ENCODE measurements around the gene TLE1. TPM values are rescaled to one million over a fixed set of nuclear protein-coding genes. Genes with fewer than 3 reads are reported as not detected.

TLE1 gene
- total and polyA plus RNA-seq, 4 experiments from 2014 or later = 0.49 to 3.8 (median 1.6) TPM

GRCh38 chr9:81620002-81620390, 69.4 kb downstream of the TLE1 start:
- intact Hi-C loops (cut with micrococcal nuclease) = no loop called here
- Histone ChIP-seq H3K9me3 (ENCODE audit: control insufficient read depth in 1 of 2, low read length in 2 of 2) (no peaks in the 10 kb centered on the region), H3K27ac (ENCODE audit: low read depth, low read length) (no peak overlapping the region), H3K36me3 (ENCODE audit: insufficient read depth, low read length) (no peaks in the 10 kb centered on the region), H3K4me3 (ENCODE audit: low read length in 2 of 2) (no peak overlapping the region), H3K4me1 (ENCODE audit: insufficient read depth, low read length) (no peaks in the 10 kb centered on the region), H3K27me3 (ENCODE audit: insufficient read depth, low read length) (no peaks in the 10 kb centered on the region)
- no peaks in the 10 kb centered on the region for H3K36me3 Mint-ChIP-seq
- no peaks in the 10 kb centered on the region for H3K4me1 Mint-ChIP-seq
- peak overlapping the region in 1 of 8 donors; percentile 19 for H3K4me3 Mint-ChIP-seq
- H3K9me3 Mint-ChIP-seq = peaks cover 0 to 7% (median 0%) of the 10 kb centered on the region in 8 donors
- ChIA-PET POLR2A (ENCODE audit: partially characterized antibody) (no interaction called here), CTCF (ENCODE audit: partially characterized antibody) (no interaction called here)
- H3K27me3 Mint-ChIP-seq = peaks cover 0 to 1% of the 10 kb centered on the region in 2 donors
- H3K27ac Mint-ChIP-seq = peak overlapping the region in 1 of 7 donors; percentile 21
- DNase-seq = no peak

- H3K4me1 Mint-ChIP-seq = no peaks in the 10 kb centered on the region
- Histone ChIP-seq H3K27ac (ENCODE audit: low read depth, low read length) (no peak overlapping the region), H3K36me3 (ENCODE audit: insufficient read depth, low read length) (no peaks in the 10 kb centered on the region), H3K4me1 (ENCODE audit: insufficient read depth, low read length) (no peaks in the 10 kb centered on the region), H3K9me3 (ENCODE audit: control insufficient read depth in 1 of 2, low read length in 2 of 2) (no peaks in the 10 kb centered on the region), H3K4me3 (ENCODE audit: low read length in 2 of 2) (no peak overlapping the region), H3K27me3 (ENCODE audit: insufficient read depth, low read length) (no peaks in the 10 kb centered on the region)
- intact Hi-C loops (cut with micrococcal nuclease) = no loop called here
- DNase-seq = no peak
- POLR2A ChIA-PET (ENCODE audit: partially characterized antibody) = no interaction called here
- peaks cover 0 to 1% of the 10 kb centered on the region in 2 donors for H3K27me3 Mint-ChIP-seq
- H3K36me3 Mint-ChIP-seq = no peaks in the 10 kb centered on the region
- H3K9me3 Mint-ChIP-seq = peaks cover 0 to 7% (median 0%) of the 10 kb centered on the region in 8 donors
- CTCF ChIA-PET (ENCODE audit: partially characterized antibody) = no interaction called here
- H3K27ac Mint-ChIP-seq = no peak overlapping the region
- H3K4me3 Mint-ChIP-seq = no peak overlapping the region
Measured at GRCh38 chr9:81619353-81620001, 69.9 kb downstream of the TLE1 start.

- Histone ChIP-seq H3K36me3 (ENCODE audit: insufficient read depth, low read length) (no peaks in the 10 kb centered on the region), H3K4me3 (ENCODE audit: low read length in 2 of 2) (no peak overlapping the region), H3K27me3 (ENCODE audit: insufficient read depth, low read length) (no peaks in the 10 kb centered on the region), H3K27ac (ENCODE audit: low read depth, low read length) (no peak overlapping the region), H3K9me3 (ENCODE audit: control insufficient read depth in 1 of 2, low read length in 2 of 2) (no peaks in the 10 kb centered on the region), H3K4me1 (ENCODE audit: insufficient read depth, low read length) (no peaks in the 10 kb centered on the region)
- no peaks in the 10 kb centered on the region for H3K4me1 Mint-ChIP-seq
- no peak for DNase-seq
- ChIA-PET CTCF (ENCODE audit: partially characterized antibody) (no interaction called here), POLR2A (ENCODE audit: partially characterized antibody) (no interaction called here)
- H3K27ac Mint-ChIP-seq = no peak overlapping the region
- H3K27me3 Mint-ChIP-seq = peaks cover 0 to 1% of the 10 kb centered on the region in 2 donors
- H3K4me3 Mint-ChIP-seq = no peak overlapping the region
- H3K9me3 Mint-ChIP-seq = peaks cover 0 to 5% (median 0%) of the 10 kb centered on the region in 8 donors
- no peaks in the 10 kb centered on the region for H3K36me3 Mint-ChIP-seq
- intact Hi-C loops (cut with micrococcal nuclease) = no loop called here
Measured at GRCh38 chr9:81618923-81619322, 70.4 kb downstream of the TLE1 start.

GRCh38 chr9:81616141-81616540, 73.2 kb downstream of the TLE1 start:
- no peaks in the 10 kb centered on the region for H3K9me3 ChIP-seq (ENCODE audit: control insufficient read depth in 1 of 2, low read length in 2 of 2)
- H3K36me3 Mint-ChIP-seq = no peaks in the 10 kb centered on the region
- H3K4me3 Mint-ChIP-seq = no peak overlapping the region
- H3K4me3 ChIP-seq (ENCODE audit: low read length in 2 of 2) = no peak overlapping the region
- H3K4me1 ChIP-seq (ENCODE audit: insufficient read depth, low read length) = no peaks in the 10 kb centered on the region
- ChIA-PET POLR2A (ENCODE audit: partially characterized antibody) (interaction anchor here (0.9 kb wide), 1 partner anchor 9 kb away, joined by 3 read pairs; no protein-coding TSS in a partner anchor), CTCF (ENCODE audit: partially characterized antibody) (no interaction called here)
- no peaks in the 10 kb centered on the region for H3K4me1 Mint-ChIP-seq
- intact Hi-C loops (cut with micrococcal nuclease) = no loop called here
- no peak for DNase-seq
- no peak overlapping the region for H3K27ac Mint-ChIP-seq
- no peaks in the 10 kb centered on the region for H3K27me3 Mint-ChIP-seq
- no peaks in the 10 kb centered on the region for H3K36me3 ChIP-seq (ENCODE audit: insufficient read depth, low read length)
- no peaks in the 10 kb centered on the region for H3K27me3 ChIP-seq (ENCODE audit: insufficient read depth, low read length)
- peaks cover 0 to 2% (median 0%) of the 10 kb centered on the region in 8 donors for H3K9me3 Mint-ChIP-seq
- no peak overlapping the region for H3K27ac ChIP-seq (ENCODE audit: low read depth, low read length)

GRCh38 chr9:81614335-81614734, 75.0 kb downstream of the TLE1 start:
- H3K27me3 ChIP-seq (ENCODE audit: insufficient read depth, low read length) = no peaks in the 10 kb centered on the region
- intact Hi-C loops (cut with micrococcal nuclease) = no loop called here
- ChIA-PET POLR2A (ENCODE audit: partially characterized antibody) (no interaction called here), CTCF (ENCODE audit: partially characterized antibody) (no interaction called here)
- H3K36me3 ChIP-seq (ENCODE audit: insufficient read depth, low read length) = no peaks in the 10 kb centered on the region
- H3K36me3 Mint-ChIP-seq = no peaks in the 10 kb centered on the region
- H3K4me1 Mint-ChIP-seq = no peaks in the 10 kb centered on the region
- H3K27ac Mint-ChIP-seq = no peak overlapping the region
- no peak for DNase-seq
- no peaks in the 10 kb centered on the region for H3K4me1 ChIP-seq (ENCODE audit: insufficient read depth, low read length)
- no peak overlapping the region for H3K4me3 ChIP-seq (ENCODE audit: low read length in 2 of 2)
- H3K4me3 Mint-ChIP-seq = no peak overlapping the region
- H3K9me3 ChIP-seq (ENCODE audit: control insufficient read depth in 1 of 2, low read length in 2 of 2) = no peaks in the 10 kb centered on the region
- H3K27ac ChIP-seq (ENCODE audit: low read depth, low read length) = no peak overlapping the region
- H3K9me3 Mint-ChIP-seq = peaks cover 0 to 2% (median 0%) of the 10 kb centered on the region in 8 donors
- H3K27me3 Mint-ChIP-seq = no peaks in the 10 kb centered on the region

GRCh38 chr9:81613002-81613812, 76.1 kb downstream of the TLE1 start:
- no peaks in the 10 kb centered on the region for H3K9me3 ChIP-seq (ENCODE audit: control insufficient read depth in 1 of 2, low read length in 2 of 2)
- no peaks in the 10 kb centered on the region for H3K4me1 ChIP-seq (ENCODE audit: insufficient read depth, low read length)
- DNase-seq = no peak
- Mint-ChIP-seq H3K27me3 (no peaks in the 10 kb centered on the region), H3K36me3 (no peaks in the 10 kb centered on the region), H3K4me1 (no peaks in the 10 kb centered on the region), H3K27ac (peak overlapping the region in 1 of 7 donors; percentile 13), H3K4me3 (no peak overlapping the region), H3K9me3 (peaks cover 0 to 2% (median 0%) of the 10 kb centered on the region in 8 donors)
- no peaks in the 10 kb centered on the region for H3K27me3 ChIP-seq (ENCODE audit: insufficient read depth, low read length)
- ChIA-PET POLR2A (ENCODE audit: partially characterized antibody) (no interaction called here), CTCF (ENCODE audit: partially characterized antibody) (no interaction called here)
- H3K36me3 ChIP-seq (ENCODE audit: insufficient read depth, low read length) = no peaks in the 10 kb centered on the region
- intact Hi-C loops (cut with micrococcal nuclease) = no loop called here
- H3K27ac ChIP-seq (ENCODE audit: low read depth, low read length) = no peak overlapping the region
- no peak overlapping the region for H3K4me3 ChIP-seq (ENCODE audit: low read length in 2 of 2)

- intact Hi-C loops (cut with micrococcal nuclease) = no loop called here
- CTCF ChIA-PET (ENCODE audit: partially characterized antibody) = no interaction called here
- no peaks in the 10 kb centered on the region for H3K9me3 ChIP-seq (ENCODE audit: control insufficient read depth in 1 of 2, low read length in 2 of 2)
- no peaks in the 10 kb centered on the region for H3K36me3 ChIP-seq (ENCODE audit: insufficient read depth, low read length)
- H3K4me1 Mint-ChIP-seq = no peaks in the 10 kb centered on the region
- peaks cover 0 to 6% (median 0%) of the 10 kb centered on the region in 8 donors for H3K9me3 Mint-ChIP-seq
- H3K27ac ChIP-seq (ENCODE audit: low read depth, low read length) = no peak overlapping the region
- DNase-seq = no peak
- no peak overlapping the region for H3K4me3 Mint-ChIP-seq
- no peaks in the 10 kb centered on the region for H3K27me3 ChIP-seq (ENCODE audit: insufficient read depth, low read length)
- no peaks in the 10 kb centered on the region for H3K4me1 ChIP-seq (ENCODE audit: insufficient read depth, low read length)
- POLR2A ChIA-PET (ENCODE audit: partially characterized antibody) = no interaction called here
- H3K27ac Mint-ChIP-seq = no peak overlapping the region
- no peaks in the 10 kb centered on the region for H3K27me3 Mint-ChIP-seq
- peaks cover 0 to 1% of the 10 kb centered on the region in 2 donors for H3K36me3 Mint-ChIP-seq
- H3K4me3 ChIP-seq (ENCODE audit: low read length in 2 of 2) = no peak overlapping the region
Measured at GRCh38 chr9:81611664-81612063, 77.7 kb downstream of the TLE1 start.
